B cell (primary cell): ENCODE data around the gene MYLK4.

ENCODE experiments used
- EZH2 ChIP-seq: IDR thresholded peaks from 2 replicates; pipeline ENCODE4 v1.6.1; 2012; ENCODE audit warnings: borderline replicate concordance, low read depth, mild to moderate bottlenecking, moderate library complexity, low read length; ENCODE audit not compliant: insufficient read depth, poor library complexity, severe bottlenecking
- TF ChIP-seq, protein P1 (sequence below): fragments of 200-600 bp; IDR thresholded peaks from one replicate; pipeline ENCODE4 v1.8.0; 2022; ENCODE audit warnings: antibody characterized with exemption, mild to moderate bottlenecking

DNA sequence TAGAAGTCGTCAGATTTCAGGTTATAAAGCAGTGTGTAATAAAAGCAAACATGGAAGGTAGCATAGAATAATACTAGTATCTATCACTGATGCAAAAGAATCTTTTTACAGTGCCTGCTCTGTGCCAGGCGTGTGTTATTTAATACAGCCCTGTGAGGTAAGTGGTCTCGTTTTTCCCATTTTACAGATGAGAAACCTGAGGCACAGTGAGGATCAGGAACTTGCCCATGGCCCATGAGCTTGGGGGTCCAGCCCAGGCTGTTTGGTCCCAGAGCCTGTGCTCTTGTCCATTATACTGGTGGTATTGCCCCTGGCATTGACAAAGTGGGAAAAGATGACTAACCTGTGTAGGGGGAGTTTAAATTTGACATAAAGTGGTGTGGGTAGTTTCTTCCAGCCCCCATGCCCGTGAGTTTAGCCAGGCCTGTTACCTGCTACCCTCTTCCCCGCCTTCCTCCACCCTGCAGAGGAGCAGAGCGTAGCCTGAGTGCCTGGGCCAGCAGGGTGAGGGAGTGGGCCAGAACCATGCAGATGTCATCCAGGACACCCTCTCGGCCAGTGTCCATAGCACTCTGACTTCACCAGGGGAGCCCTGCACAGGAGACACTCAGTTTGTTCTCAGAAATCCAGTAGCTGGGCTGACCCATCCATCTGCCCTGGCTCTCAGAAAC is 31.1 kb upstream of the MYLK4 start:
- TF ChIP-seq, protein P1, sequence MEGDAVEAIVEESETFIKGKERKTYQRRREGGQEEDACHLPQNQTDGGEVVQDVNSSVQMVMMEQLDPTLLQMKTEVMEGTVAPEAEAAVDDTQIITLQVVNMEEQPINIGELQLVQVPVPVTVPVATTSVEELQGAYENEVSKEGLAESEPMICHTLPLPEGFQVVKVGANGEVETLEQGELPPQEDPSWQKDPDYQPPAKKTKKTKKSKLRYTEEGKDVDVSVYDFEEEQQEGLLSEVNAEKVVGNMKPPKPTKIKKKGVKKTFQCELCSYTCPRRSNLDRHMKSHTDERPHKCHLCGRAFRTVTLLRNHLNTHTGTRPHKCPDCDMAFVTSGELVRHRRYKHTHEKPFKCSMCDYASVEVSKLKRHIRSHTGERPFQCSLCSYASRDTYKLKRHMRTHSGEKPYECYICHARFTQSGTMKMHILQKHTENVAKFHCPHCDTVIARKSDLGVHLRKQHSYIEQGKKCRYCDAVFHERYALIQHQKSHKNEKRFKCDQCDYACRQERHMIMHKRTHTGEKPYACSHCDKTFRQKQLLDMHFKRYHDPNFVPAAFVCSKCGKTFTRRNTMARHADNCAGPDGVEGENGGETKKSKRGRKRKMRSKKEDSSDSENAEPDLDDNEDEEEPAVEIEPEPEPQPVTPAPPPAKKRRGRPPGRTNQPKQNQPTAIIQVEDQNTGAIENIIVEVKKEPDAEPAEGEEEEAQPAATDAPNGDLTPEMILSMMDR: no peak
- no peak for TF ChIP-seq EZH2
